GM19455 (cell line): ENCODE results near the gene GPR137.
"Not testable (repeated sequence)": the region's sequence is repeated elsewhere in the genome, so short reads cannot be mapped to it uniquely, and the experiment has no call there.

Experiments used
- ATAC-seq: cut with Tn5 transposase; IDR thresholded peaks from one replicate; pipeline ENCODE4 v1.9.1; 2021; ENCODE audit not compliant: unreplicated experiment

Gene GPR137

DNA sequence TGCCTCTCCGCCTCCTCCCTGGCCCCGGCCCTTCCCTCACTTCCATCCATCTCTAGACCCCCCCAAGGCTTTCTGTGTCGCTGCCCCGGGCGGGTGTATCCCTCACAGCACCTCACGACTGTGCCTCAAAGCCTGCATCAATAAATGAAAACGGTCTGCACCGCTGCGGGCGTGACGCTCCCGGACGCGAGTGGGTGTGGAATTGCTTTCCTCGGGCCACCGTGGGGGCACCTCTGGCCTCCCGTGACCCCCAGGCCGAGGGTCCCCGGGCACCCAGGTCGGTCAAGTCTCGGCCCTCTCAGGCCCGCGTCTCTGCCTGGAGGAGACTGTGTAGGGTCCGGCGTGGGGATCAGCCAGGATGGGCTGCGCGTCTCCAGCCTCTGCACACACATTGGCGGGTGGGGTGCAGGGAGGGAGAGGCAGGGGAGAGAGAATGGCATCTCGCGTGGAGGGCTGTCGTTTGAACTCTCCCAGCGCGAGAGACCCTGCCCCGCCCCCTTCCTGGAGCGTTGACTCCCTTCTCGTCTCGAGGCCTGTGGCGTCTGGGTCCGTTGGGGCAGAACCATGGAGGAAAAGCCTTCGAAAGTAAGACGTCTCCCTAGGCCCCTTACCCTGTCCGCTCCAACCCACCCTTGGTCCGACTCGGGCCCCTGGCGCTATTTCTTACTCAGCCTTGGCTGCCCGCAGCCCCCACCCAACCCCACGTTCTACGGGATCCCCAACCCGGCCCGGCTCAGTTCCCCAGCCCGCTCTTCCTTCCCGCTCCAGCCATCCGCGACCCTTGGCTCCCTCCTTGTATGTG is 14.4 kb downstream of the GPR137 start, which contains the start of gene CATSPERZ:
TSS of gene CATSPERZ (plus strand) at position 512 of the 802 bp plus-strand sequence. CDS start at position 565, 53 bp downstream.
- ATAC-seq = no peak

DNA sequence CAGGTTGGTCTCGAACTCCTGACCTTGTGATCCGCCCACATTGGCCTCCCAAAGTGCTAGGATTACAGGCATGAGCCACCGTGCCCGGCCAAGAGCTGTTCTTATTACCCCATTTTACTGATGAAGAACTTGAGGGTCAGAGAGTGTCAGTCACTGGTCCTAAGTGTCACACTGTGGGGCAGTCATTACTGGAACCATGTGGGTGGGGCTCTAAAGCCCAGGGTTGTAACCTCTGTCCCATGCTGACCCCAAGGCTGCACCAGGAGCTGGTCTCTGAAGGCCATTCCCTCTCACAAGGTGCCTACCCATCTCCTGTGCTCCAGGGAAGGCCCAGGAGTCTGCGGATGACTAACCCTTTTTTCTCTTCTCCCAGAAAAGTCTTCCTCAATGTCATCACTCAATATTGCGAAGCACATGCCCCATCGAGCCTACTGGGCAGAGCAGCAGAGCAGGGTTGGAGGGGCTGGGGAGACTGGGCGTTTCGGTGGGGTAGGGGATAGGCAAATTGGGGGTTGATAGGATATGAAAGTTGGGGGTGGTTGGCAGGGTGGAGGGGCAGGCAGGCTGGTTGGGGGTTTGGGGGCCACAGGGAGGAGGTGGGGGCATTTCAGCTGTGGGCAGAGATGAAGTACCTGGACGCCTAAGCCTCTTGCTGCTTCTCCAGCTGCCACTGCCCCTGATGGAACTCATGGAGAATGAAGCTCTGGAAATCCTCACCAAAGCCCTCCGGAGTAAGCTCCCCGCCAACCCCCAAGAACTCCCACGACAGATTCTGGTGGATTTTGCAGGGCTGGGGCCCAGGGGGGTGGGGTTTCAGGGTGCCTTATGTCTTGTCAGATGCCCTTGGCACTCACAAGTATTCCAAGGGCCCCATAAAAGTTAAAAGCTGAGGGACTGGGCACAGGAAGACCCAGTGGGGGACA is 17.7 kb downstream of the GPR137 start:
- no peak for ATAC-seq

DNA sequence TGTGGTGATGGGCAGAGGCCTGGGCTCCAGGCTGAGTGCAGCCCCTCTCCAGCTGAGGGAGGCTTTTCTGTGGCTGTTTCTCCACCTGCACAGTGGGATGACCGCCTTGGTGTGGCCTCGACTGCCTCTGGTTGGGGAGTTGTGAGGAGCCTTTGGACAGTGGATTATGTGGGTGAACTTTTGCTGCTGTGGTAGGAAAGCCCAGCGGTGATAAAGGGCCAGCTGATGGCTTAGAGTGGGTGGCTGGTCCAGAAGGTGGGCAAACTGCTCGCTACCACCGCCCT is 18.3 kb downstream of the GPR137 start:
- ATAC-seq = no peak

DNA sequence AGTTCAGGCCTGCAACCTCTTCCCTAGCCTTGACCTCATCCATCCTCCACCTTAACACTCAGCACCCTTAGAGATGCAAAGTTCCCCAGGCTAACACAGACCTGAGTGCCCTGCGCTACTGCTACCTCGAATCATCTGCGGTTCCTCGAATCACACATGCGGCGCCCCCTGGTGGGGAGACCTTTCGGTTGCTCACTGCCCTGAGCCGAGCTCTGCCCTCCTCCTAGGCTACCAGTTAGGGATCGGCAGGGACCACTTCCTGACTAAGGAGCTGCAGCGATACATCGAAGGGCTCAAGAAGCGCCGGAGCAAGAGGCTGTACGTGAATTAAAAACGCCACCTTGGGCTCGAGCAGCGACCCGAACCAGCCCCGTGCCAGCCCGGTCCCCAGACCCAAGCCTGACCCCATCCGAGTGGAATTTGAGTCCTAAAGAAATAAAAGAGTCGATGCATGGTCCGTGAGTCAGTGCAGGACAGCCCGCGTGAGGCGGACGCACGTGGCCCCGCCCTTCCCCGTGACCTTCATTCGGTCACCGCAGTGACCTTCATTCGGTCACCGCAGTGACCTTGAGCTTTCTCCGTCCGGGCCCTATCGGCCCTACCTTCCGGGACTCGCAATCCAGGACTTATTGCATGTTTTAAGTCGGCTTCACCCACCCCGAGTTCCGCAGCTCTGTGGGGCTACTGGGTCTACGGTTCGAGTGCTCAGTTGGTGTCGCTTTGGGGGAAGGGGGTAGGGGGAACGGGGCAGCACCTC is 18.8 kb downstream of the GPR137 start:
- peak; percentile 25 for ATAC-seq

DNA sequence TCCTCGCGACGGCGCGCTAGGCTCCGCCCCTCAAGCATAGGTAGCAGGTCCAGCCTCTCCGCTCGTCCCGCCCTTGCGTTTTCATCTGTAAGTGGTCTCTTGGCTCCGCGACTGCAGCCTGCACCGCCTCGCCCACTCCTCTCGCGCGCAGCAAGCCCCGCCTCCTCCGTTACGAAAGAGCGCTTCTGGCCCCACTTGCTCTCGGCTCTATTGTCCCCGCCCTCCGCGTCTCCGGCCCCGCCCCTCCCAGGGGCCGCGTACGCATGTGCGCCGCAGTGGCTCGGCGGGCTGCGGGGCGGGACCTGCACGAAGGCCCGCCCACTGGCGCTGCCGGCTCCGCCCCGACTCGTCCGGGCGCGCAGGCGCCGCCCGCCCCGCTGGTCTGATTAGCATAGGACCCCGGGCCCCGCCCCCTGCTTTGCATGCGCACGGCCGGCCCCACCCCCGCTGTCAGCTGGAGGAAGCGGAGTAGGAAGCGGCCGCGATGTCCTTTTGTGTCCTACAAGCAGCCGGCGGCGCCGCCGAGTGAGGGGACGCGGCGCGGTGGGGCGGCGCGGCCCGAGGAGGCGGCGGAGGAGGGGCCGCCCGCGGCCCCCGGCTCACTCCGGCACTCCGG is 19.5 kb downstream of the GPR137 start, which contains the start of gene ESRRA:
TSS of gene ESRRA (plus strand) at position 450 of the 616 bp plus-strand sequence. CDS start 1,656 bp downstream, outside the sequence.
- peak; percentile 60 for ATAC-seq

DNA sequence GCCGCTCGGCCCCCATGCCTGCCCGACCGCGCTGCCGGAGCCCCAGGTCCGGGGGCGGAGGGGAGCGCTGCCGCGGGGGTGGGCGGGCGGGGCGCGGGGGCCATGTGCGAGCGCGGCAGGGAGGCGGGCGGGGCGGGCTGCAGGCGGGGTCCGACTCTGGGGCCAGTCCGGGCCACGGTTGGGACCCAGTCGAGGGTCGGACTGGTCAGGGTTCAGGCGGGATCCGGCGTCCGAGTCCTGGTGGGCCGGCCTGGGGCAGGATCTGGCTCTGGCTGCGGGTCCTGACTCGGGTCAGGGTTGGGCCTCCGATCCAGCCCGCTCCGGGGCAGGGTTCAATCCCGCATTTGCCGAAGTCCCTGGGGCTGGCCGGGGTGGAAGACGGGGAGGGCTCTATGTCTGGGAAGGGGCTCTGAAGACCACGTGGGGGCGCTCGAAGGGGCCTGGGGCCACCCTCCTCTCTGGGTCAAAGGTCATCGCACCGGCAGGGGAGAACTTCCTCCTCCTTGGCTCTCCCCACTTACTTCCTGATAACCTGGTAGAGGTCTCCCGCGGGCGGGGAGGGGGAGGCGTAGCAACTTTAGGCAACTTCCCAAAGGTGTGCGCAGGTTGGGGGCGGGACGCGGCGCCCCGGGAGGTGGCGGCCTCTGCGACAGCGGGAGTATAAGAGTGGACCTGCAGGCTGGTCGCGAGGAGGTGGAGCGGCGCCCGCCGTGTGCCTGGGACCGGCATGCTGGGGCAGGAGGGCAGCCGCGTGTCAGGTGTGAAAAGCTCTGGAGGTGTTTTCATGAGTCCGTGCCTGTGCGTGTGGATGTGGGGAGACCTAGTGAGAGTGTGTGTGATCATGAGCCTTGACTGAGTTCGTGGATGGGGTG is 20.3 kb downstream of the GPR137 start:
- peak; percentile 32 for ATAC-seq

DNA sequence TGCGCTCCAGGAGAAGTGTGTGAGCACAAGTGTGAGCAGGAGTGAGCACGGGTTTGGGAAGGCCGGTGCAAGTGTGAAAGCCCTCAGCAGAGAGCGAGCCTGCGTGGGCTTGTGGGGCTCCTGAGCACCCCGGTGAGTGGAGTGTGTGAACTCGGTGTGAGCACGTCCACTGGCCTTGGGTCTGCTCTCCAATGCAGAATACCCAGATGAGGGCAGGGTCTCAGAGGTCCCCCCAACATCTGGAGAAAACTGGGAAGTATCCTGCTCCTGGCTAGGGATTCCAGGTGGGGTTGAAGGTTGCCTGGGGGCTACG is 20.9 kb downstream of the GPR137 start:
- no peak for ATAC-seq

DNA sequence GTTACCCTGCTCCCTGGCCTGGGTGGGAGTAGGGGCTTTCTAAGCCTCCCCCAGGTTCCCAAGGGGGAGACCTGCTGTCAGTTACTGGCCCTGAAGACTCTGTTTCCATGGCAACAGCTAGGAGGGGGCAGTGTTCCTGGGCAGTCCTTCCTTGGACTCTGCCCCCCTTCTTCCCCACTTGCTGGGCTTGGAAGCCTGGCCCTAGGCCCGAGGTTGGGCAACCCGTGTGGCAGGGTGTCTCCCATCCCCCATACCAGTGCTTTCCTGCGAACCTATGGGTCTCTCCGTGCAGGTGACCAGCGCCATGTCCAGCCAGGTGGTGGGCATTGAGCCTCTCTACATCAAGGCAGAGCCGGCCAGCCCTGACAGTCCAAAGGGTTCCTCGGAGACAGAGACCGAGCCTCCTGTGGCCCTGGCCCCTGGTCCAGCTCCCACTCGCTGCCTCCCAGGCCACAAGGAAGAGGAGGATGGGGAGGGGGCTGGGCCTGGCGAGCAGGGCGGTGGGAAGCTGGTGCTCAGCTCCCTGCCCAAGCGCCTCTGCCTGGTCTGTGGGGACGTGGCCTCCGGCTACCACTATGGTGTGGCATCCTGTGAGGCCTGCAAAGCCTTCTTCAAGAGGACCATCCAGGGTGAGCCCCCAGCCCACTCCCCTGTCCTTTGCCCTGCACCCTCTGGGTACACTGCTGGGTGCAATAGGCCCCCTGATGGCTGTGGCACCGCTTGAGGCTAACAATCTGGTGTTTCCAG is 21.4 kb downstream of the GPR137 start:
- no peak for ATAC-seq

DNA sequence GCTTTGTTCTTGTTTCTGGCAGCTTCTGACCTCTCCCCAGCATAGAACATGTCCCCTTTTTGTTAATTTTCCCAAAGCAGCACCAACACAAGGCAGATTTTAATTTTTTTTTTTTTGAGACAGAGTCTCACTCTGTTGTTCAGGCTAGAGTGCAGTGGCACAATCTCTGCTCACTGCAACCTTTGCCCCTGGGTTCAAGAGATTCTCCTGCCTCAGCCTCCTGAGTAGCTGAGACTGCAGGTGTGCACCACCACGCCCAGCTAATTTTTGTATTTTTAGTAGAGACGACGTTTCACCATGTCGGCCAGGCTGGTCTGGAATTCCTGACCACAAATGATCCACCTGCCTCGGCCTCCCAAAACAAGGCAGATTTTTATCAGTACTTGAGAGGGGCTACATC is 22.1 kb downstream of the GPR137 start:
- not testable (repeated sequence) for ATAC-seq

DNA sequence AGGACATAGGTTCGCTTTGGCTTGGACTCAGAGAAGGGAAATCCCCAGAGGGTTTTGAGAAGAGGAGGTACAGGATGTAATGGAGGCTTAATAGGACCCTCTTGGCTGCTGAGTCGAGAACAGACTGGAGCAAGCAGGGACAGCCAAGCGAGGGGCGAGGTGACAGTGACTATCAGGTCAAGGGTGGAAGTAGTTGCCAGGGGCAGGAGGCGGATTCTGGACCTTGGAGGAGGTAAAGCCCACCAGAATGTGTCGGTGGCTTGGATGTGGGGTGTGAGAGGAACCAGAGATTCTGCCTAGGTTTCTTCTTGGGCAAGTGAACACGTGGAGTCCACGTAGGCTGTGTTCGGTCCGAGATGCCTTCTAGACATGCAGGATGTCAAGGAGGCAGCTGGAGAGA is 27.3 kb downstream of the GPR137 start:
- no peak for ATAC-seq

DNA sequence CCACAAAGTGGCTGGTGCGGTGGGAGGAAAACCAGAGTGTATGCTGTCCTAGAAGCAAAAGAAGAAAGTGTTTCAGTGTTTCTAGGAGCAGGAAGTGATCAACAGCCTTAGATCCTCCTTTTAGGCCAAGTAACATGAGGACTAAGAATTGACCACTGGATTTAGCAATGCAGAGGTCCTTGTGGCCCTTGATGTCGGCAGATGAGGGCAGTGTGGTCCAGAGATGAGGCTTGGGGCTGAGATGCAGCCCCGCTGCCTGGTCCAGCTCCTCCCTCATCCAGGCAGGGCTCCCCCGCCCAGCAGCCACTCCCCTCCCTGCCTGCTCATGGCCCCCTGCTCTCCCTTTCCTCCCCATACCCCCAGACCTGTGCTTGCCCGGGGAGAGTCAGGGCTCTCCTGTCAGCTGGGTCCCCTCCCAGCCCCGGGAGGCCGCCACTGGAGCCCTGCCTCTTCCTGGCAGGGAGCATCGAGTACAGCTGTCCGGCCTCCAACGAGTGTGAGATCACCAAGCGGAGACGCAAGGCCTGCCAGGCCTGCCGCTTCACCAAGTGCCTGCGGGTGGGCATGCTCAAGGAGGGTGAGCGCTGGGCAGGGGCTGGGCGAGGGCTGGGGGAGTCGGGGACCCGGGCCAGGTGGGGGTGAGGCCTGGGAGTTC is 28.0 kb downstream of the GPR137 start:
- no peak for ATAC-seq

DNA sequence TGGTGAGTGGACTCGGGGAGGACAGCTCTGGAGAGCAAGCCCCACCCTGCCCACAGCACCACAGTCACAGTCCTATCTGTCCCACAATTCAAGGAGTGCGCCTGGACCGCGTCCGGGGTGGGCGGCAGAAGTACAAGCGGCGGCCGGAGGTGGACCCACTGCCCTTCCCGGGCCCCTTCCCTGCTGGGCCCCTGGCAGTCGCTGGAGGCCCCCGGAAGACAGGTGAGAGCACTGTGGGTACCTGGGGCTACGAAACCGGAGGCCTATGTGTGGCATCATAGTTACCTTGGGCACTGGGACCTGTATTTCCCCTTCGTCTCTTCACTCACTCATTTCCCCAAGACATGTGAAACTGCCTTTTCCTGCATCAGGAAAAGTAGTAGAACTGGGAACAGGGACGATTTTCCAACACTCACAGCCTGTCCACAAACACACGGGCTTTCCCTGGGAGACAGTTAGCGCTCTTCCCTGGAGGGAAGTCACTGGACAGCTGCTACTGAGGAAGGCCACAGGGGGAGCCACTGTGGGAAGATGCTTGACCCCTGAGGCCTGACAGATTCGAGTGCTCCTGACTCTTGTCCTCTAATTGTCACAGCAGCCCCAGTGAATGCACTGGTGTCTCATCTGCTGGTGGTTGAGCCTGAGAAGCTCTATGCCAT is 28.6 kb downstream of the GPR137 start:
- no peak for ATAC-seq

DNA sequence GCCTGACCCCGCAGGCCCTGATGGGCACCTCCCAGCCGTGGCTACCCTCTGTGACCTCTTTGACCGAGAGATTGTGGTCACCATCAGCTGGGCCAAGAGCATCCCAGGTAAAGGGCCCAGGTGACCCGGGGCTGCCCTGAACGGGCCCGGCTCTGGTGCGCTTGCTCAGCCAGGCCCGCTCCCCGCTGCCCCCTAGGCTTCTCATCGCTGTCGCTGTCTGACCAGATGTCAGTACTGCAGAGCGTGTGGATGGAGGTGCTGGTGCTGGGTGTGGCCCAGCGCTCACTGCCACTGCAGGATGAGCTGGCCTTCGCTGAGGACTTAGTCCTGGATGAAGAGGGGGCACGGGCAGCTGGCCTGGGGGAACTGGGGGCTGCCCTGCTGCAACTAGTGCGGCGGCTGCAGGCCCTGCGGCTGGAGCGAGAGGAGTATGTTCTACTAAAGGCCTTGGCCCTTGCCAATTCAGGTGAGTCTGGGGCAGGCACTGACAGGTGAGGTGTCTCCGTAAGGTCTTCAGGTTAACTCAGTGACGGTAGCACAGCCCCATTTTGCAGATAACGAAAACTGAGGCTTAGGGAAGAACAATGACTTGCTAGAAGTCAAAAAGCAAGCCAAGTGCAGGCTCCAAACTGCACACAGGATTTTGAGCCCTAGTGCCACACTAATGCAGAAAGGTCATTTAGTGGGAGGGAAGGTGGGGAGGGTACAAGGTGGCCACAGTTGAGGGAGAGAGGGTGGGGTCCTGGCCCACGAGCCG is 29.3 kb downstream of the GPR137 start:
- no peak for ATAC-seq

DNA sequence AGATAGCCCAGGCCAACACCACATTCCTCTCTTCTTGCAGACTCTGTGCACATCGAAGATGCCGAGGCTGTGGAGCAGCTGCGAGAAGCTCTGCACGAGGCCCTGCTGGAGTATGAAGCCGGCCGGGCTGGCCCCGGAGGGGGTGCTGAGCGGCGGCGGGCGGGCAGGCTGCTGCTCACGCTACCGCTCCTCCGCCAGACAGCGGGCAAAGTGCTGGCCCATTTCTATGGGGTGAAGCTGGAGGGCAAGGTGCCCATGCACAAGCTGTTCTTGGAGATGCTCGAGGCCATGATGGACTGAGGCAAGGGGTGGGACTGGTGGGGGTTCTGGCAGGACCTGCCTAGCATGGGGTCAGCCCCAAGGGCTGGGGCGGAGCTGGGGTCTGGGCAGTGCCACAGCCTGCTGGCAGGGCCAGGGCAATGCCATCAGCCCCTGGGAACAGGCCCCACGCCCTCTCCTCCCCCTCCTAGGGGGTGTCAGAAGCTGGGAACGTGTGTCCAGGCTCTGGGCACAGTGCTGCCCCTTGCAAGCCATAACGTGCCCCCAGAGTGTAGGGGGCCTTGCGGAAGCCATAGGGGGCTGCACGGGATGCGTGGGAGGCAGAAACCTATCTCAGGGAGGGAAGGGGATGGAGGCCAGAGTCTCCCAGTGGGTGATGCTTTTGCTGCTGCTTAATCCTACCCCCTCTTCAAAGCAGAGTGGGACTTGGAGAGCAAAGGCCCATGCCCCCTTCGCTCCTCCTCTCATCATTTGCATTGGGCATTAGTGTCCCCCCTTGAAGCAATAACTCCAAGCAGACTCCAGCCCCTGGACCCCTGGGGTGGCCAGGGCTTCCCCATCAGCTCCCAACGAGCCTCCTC is 30.2 kb downstream of the GPR137 start:
- not testable (repeated sequence) for ATAC-seq

DNA sequence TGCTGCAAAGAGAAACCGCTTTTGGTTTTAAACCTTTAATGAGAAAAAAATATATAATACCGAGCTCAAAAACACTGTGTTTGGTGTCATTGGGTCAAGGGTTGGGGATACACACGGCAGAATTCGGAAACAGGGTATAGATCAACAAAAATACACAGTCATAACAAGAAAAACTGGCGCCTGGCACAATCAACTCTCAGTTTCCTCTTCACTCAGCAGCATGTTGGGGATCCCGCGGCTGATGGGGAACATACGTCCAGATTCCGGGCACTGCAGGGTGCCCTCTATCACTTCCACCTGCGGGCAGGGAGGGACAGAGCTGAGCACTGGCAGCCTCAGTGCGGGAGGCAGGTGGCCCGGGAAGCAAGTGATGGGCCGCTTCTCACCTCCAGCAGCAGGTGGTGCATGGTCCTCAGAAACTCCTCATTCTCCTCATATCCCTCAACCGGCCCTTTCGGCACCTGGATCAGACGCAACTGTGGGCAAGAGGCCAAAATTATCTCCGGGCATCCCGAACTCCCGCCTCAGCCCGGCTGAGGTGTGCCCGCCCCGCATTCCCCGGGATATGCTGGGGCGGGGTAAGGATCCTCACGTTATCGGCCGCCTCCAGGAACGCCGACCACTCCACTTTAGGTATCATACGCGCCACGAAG is 31.1 kb downstream of the GPR137 start:
- ATAC-seq = no peak

DNA sequence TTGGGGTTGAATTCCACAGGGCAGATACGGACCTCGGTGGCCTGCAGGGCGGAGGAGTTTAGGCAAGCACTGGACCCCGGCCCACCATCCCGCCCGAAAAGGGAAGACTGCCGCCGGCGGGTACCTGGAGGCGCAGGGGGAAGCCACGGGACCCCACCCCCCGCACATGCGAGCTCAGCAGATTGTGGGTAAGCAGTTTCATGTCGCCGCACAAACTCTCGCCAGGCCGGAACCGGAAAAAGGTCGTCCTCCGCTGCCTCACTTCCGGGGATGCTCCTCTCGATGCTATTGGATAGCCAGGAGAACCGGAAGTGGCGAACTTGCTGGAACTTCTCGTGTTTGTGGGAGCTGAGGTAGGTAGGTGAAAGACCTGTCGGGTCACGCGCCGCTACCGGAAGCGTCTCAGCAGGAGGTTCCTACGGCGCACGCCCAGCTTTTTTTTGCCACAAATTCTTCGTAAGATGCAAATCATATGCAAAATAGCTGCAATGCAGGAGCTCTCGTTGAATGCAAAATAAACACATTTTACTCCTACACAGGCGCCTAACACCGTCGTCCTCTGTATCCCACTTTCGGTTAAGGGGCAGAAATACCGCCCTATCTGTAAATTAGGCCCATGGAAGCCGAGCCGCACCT is 31.8 kb downstream of the GPR137 start, which contains the start of gene TRMT112:
TSS of gene TRMT112 (minus strand) at position 235 of the 636 bp plus-strand sequence. CDS start at position 202, 33 bp downstream.
- ATAC-seq = peak; percentile 64
